GM23338 (cell line): ENCODE measurements around the gene TUBB3.

Experiments used
- CREB1 ChIP-seq: fragments of 250-450 bp; sonication (Bioruptor Pico); IDR thresholded peaks from 2 replicates; pipeline ENCODE4 v1.5.0; 2020; ENCODE audit warnings: low read depth, mild to moderate bottlenecking, moderate library complexity
- CTCF ChIP-seq, 2 experiments: fragments of 200-600 bp in 1 of 2; sonication (generic) in 1 of 2; conservative IDR thresholded peaks; 2 replicates each; pipeline versions ENCODE4 v1.5.1 to v1.6.1; 2016 to 2017; ENCODE audit warnings: antibody characterized with exemption in 2 of 2, low read depth in 2 of 2, mild to moderate bottlenecking in 2 of 2, moderate library complexity in 1 of 2
- EZH2 ChIP-seq: fragments of 200-600 bp; sonication (generic); IDR thresholded peaks from one replicate; pipeline ENCODE4 v1.8.0; 2017; ENCODE audit warnings: antibody characterized with exemption, mild to moderate bottlenecking, low read depth; ENCODE audit not compliant: unreplicated experiment
- EZH2phosphoT487 ChIP-seq: fragments of 200-600 bp; sonication (generic); IDR thresholded peaks from one replicate; pipeline ENCODE4 v1.8.1; 2018; ENCODE audit warnings: antibody characterized with exemption; ENCODE audit not compliant: unreplicated experiment
- JUNB ChIP-seq: IDR thresholded peaks from one replicate; pipeline ENCODE4 v1.6.1; 2016; ENCODE audit warnings: antibody characterized with exemption; ENCODE audit not compliant: unreplicated experiment
- POLR2AphosphoS5 ChIP-seq: IDR thresholded peaks from 2 replicates; pipeline ENCODE4 v1.6.1; 2016; ENCODE audit warnings: antibody characterized with exemption, low read depth
- REST ChIP-seq: IDR thresholded peaks from one replicate; pipeline ENCODE4 v1.6.1; 2018; ENCODE audit warnings: antibody characterized with exemption; ENCODE audit not compliant: unreplicated experiment
- STAT1 ChIP-seq: IDR thresholded peaks from one replicate; pipeline ENCODE4 v1.6.1; 2016; ENCODE audit warnings: antibody characterized with exemption; ENCODE audit not compliant: unreplicated experiment
- ZNF331 ChIP-seq: fragments of 250-450 bp; sonication (Bioruptor Pico); IDR thresholded peaks from 2 replicates; pipeline ENCODE4 v1.5.0; 2020; ENCODE audit warnings: low read depth, mild to moderate bottlenecking, moderate library complexity
- TF ChIP-seq, protein P1 (sequence below): IDR thresholded peaks from 2 replicates; pipeline ENCODE4 v1.6.1; 2016; ENCODE audit warnings: antibody characterized with exemption

- TF ChIP-seq CTCF (conservative IDR thresholded peaks at IDR 0.05; ENCODE audit: low read depth in 2 of 2) (no peak), CREB1 (CRISPR knock-in tag) (peak; percentile 73), POLR2AphosphoS5 (peak; percentile 92), REST (peak; percentile 36), EZH2phosphoT487 (no peak), ZNF331 (CRISPR knock-in tag) (no peak), EZH2 (no peak), JUNB (no peak), STAT1 (no peak)
- TF ChIP-seq, protein P1, sequence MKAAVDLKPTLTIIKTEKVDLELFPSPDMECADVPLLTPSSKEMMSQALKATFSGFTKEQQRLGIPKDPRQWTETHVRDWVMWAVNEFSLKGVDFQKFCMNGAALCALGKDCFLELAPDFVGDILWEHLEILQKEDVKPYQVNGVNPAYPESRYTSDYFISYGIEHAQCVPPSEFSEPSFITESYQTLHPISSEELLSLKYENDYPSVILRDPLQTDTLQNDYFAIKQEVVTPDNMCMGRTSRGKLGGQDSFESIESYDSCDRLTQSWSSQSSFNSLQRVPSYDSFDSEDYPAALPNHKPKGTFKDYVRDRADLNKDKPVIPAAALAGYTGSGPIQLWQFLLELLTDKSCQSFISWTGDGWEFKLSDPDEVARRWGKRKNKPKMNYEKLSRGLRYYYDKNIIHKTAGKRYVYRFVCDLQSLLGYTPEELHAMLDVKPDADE, result no peak
Measured at GRCh38 chr16:89922884-89923639, at the start of gene TUBB3.
